ENCODE results near the gene WWOX. TPM values are rescaled to one million over a fixed set of nuclear protein-coding genes. Genes with fewer than 3 reads are reported as not detected.

WWOX gene
- total and polyA plus RNA-seq, 2 of the 13 experiments (the other 11 are each of a cell fraction or from before 2014, with no cell fraction given) = 9.1 to 37.4 TPM

GRCh38 chr16:78099271-78100111 is at the start of gene WWOX (continued):
- TF ChIP-seq ZNF362 (CRISPR knock-in tag; IDR thresholded peaks at IDR 0.05; ENCODE audit: borderline replicate concordance) (peak; percentile 59; the same call in 1 of the 2 replicates), ZNF768 (CRISPR knock-in tag; IDR thresholded peaks at IDR 0.05) (peak; percentile 75; the same call in 1 of the 2 replicates), SRSF1 (optimal IDR thresholded peaks at IDR 0.05; ENCODE audit: low read depth, low read length) (peak; percentile 65), KAT2B (IDR thresholded peaks at IDR 0.05; ENCODE audit: borderline replicate concordance, low read depth, low read length) (no peak), ZSCAN5A (CRISPR knock-in tag; IDR thresholded peaks at IDR 0.05; ENCODE audit: borderline replicate concordance) (peak; percentile 66; the same call in 1 of the 2 replicates), TFDP1 (CRISPR knock-in tag; IDR thresholded peaks at IDR 0.05; ENCODE audit: borderline replicate concordance) (peak; percentile 77; the same call in 1 of the 2 replicates), CBX1 (IDR thresholded peaks at IDR 0.05; ENCODE audit: low read depth) (peak; percentile 17), ZNF891 (CRISPR knock-in tag; IDR thresholded peaks at IDR 0.05) (peak; percentile 99), ZNF350 (CRISPR knock-in tag; IDR thresholded peaks at IDR 0.05; ENCODE audit: borderline replicate concordance, low read depth) (peak; percentile 98), MLLT10 (CRISPR knock-in tag; IDR thresholded peaks at IDR 0.05) (no peak), ZNF260 (CRISPR knock-in tag; IDR thresholded peaks at IDR 0.05; ENCODE audit: borderline replicate concordance, low read depth) (no peak), ZNF124 (CRISPR knock-in tag; IDR thresholded peaks at IDR 0.05) (peak; percentile 96), SNAPC4 (CRISPR knock-in tag; IDR thresholded peaks at IDR 0.05) (peak; percentile 33; the same call in 1 of the 2 replicates), CREB1 (IDR thresholded peaks at IDR 0.05) (peak; percentile 85), CREB1 (CRISPR knock-in tag; IDR thresholded peaks at IDR 0.05) (peak; percentile 88), ZBTB37 (CRISPR knock-in tag; IDR thresholded peaks at IDR 0.05) (no peak; the same call in 1 of the 2 replicates), ZFP41 (CRISPR knock-in tag; IDR thresholded peaks at IDR 0.05; ENCODE audit: borderline replicate concordance) (0 out of 2 replicates have a peak, but pooled peaks have one; percentile 78)
